Smooth muscle cell (in vitro differentiated cells): ENCODE data around the gene SMG7. TPM values are rescaled to one million over a fixed set of nuclear protein-coding genes. Genes with fewer than 3 reads are reported as not detected.
A peak's percentile ranks its signal among the peaks of the same experiment; 100 is the strongest.

Experiments used
- DNase-seq: peaks from one replicate; lab custom pipeline; 2025; ENCODE audit not compliant: unreplicated experiment; lab: John Stamatoyannopoulos, UW
- H2AFZ ChIP-seq: fragments of 200-600 bp; sonication (generic); 2 replicates; pipeline ENCODE4 v1.6.0; 2016; ENCODE audit warnings: antibody characterized with exemption, low read depth, mild to moderate bottlenecking
- H3F3A ChIP-seq: fragments of 200-600 bp; sonication (generic); 2 replicates; pipeline ENCODE4 v1.6.0; 2017; ENCODE audit warnings: antibody characterized with exemption, low read depth
- H3K27ac ChIP-seq: fragments of 200-600 bp; sonication (generic); 2 replicates; pipeline ENCODE4 v1.5.1; 2016; ENCODE audit warnings: low read depth, mild to moderate bottlenecking
- H3K27me3 ChIP-seq: fragments of 200-600 bp; sonication (generic); 2 replicates; pipeline ENCODE4 v1.6.1; 2016; ENCODE audit warnings: low read depth, mild to moderate bottlenecking
- H3K36me3 ChIP-seq: fragments of 200-600 bp; sonication (generic); 2 replicates; pipeline ENCODE4 v1.5.1; 2016; ENCODE audit warnings: low read depth
- H3K4me1 ChIP-seq: fragments of 200-600 bp; sonication (generic); 2 replicates; pipeline ENCODE4 v1.5.1; 2016; ENCODE audit warnings: low read depth
- H3K4me2 ChIP-seq: fragments of 200-600 bp; sonication (generic); 2 replicates; pipeline ENCODE4 v1.6.0; 2016; ENCODE audit warnings: mild to moderate bottlenecking
- H3K4me3 ChIP-seq: fragments of 200-600 bp; sonication (generic); 2 replicates; pipeline ENCODE4 v1.5.1; 2016; ENCODE audit warnings: mild to moderate bottlenecking
- H3K79me2 ChIP-seq: fragments of 200-600 bp; sonication (generic); 2 replicates; pipeline ENCODE4 v1.6.0; 2016; ENCODE audit warnings: low read depth, mild to moderate bottlenecking
- H3K9ac ChIP-seq: fragments of 200-600 bp; sonication (generic); 2 replicates; pipeline ENCODE4 v1.6.0; 2016; ENCODE audit warnings: low read depth
- H3K9me3 ChIP-seq: fragments of 200-600 bp; sonication (generic); replicated peaks from 2 replicates; pipeline ENCODE4 v1.5.1; 2016; ENCODE audit warnings: low read depth
- H4K20me1 ChIP-seq: fragments of 200-600 bp; sonication (generic); 2 replicates; pipeline ENCODE4 v1.6.0; 2016; ENCODE audit warnings: low read depth
- WGBS: methylation state at CpG from one replicate; pipeline ENCODE4 v1.1.7; 2016; ENCODE audit warnings: low lambda C conversion rate; 5-methylcytosine and 5-hydroxymethylcytosine counted together
- polyA plus RNA-seq: library from polyadenylated mRNA; unstranded; fragments of >200 nt; fragmentation: Nextera tagmentation; extraction: Ambion mirVana; gene quantifications from 2 replicates; pipeline ENCODE4 v1.2.1, GENCODE V29; 2016
- total RNA-seq: library from RNA; depleted of rRNA; stranded (reverse); fragments of >200 nt; gene quantifications from 2 replicates; pipeline ENCODE4 v1.2.3, GENCODE V29; 2014
- TF ChIP-seq, protein P1 (sequence below): fragments of 200-600 bp; sonication (generic); IDR thresholded peaks from 2 replicates; pipeline ENCODE4 v1.5.1; 2017; ENCODE audit warnings: borderline replicate concordance, mild to moderate bottlenecking, antibody characterized with exemption; ENCODE audit not compliant: insufficient read depth, poor library complexity, severe bottlenecking

SMG7 gene
- total and polyA plus RNA-seq, 2 experiments from 2014 or later, result 18.3 to 40.4 TPM

DNA sequence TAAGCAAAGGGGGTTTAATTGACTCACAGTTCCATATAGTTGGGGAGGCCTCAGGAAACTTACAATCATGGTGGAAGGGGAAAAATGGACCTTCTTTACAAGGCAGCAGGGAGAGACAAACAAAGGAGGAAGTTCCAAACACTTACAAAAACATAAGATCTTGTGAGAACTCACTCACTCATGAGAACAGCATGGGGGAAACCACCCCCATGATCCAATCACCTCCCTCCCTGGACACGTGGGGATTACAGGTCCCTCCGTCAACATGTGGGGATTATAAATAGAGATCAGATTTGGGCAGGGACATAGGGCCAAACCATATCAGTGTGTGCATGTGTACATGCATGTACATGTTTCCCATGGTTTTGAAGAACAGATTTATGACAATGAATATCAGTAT is 5.5 kb upstream of the SMG7 start:
- Histone ChIP-seq H3K27ac (no peak overlapping the region), H3K36me3 (no peaks in the 10 kb centered on the region), H3K79me2 (no peaks in the 10 kb centered on the region), H4K20me1 (no peaks in the 10 kb centered on the region), H3K27me3 (no peaks in the 10 kb centered on the region), H2AFZ (no peak overlapping the region), H3K9ac (no peak overlapping the region), H3K9me3 (no peaks in the 10 kb centered on the region), H3K4me1 (peaks cover 4% of the 10 kb centered on the region), H3K4me3 (no peak overlapping the region), H3F3A (peaks cover 3% of the 10 kb centered on the region), H3K4me2 (no peak overlapping the region)
- no peak for DNase-seq
- 63% methylated on average over 2 of the region's 2 CpGs for WGBS
- TF ChIP-seq, protein P1, sequence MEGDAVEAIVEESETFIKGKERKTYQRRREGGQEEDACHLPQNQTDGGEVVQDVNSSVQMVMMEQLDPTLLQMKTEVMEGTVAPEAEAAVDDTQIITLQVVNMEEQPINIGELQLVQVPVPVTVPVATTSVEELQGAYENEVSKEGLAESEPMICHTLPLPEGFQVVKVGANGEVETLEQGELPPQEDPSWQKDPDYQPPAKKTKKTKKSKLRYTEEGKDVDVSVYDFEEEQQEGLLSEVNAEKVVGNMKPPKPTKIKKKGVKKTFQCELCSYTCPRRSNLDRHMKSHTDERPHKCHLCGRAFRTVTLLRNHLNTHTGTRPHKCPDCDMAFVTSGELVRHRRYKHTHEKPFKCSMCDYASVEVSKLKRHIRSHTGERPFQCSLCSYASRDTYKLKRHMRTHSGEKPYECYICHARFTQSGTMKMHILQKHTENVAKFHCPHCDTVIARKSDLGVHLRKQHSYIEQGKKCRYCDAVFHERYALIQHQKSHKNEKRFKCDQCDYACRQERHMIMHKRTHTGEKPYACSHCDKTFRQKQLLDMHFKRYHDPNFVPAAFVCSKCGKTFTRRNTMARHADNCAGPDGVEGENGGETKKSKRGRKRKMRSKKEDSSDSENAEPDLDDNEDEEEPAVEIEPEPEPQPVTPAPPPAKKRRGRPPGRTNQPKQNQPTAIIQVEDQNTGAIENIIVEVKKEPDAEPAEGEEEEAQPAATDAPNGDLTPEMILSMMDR, result no peak

DNA sequence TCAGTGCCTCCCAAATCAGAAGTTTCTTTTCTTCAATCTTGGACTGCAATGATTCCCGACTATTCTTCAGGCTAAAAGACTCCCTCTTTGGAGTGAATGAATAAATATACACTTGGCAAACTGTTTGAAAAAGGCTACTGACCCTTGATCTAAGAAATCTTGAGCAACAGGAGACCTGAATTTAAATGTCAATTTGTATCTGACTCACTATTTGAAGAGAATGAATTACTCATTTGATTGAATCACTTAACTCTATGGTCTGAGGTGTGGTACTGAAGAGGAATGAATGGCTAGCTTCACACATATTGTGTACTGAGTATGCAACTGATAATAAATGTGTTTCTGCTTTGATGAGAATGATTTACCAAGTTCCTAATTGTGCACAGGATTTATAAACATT is 4.6 kb upstream of the SMG7 start:
- DNase-seq, result no peak
- no peak overlapping the region for H3K27ac ChIP-seq
- WGBS, result 80% methylated on average over 1 of the region's 1 CpG

GRCh38 chr1:183470147-183470960 is 1.9 kb upstream of the SMG7 start:
- TF ChIP-seq, protein P1, result peak; percentile 10

More for the DNA sequence above, 4.6 kb upstream of the SMG7 start:
- no peak overlapping the region for H2AFZ ChIP-seq
- H3K36me3 ChIP-seq, result no peaks in the 10 kb centered on the region
- no peak overlapping the region for H3K9ac ChIP-seq
- no peaks in the 10 kb centered on the region for H3K9me3 ChIP-seq
- no peaks in the 10 kb centered on the region for H3K27me3 ChIP-seq
- H3K4me3 ChIP-seq, result no peak overlapping the region
- H3K4me1 ChIP-seq, result peaks cover 4% of the 10 kb centered on the region
- H3K4me2 ChIP-seq, result no peak overlapping the region
- H4K20me1 ChIP-seq, result no peaks in the 10 kb centered on the region
- peaks cover under 1% of the 10 kb centered on the region for H3K79me2 ChIP-seq
- peaks cover 3% of the 10 kb centered on the region for H3F3A ChIP-seq
- TF ChIP-seq, protein P1, result no peak

More at GRCh38 chr1:183470147-183470960, 1.9 kb upstream of the SMG7 start:
- H3K27me3 ChIP-seq, result no peaks in the 10 kb centered on the region
- peak overlapping the region; percentile 98 for H2AFZ ChIP-seq
- peak overlapping the region; percentile 97 for H3K9ac ChIP-seq
- peak overlapping the region; percentile 99 for H3K27ac ChIP-seq
- peaks cover 23% of the 10 kb centered on the region for H4K20me1 ChIP-seq
- H3K36me3 ChIP-seq, result no peaks in the 10 kb centered on the region
- peaks cover 12% of the 10 kb centered on the region for H3K4me1 ChIP-seq
- H3K4me2 ChIP-seq, result peak overlapping the region; percentile 95
- H3F3A ChIP-seq, result peaks cover 3% of the 10 kb centered on the region
- 2% methylated on average over 26 of the region's 26 CpGs for WGBS
- H3K9me3 ChIP-seq, result no peaks in the 10 kb centered on the region
- H3K79me2 ChIP-seq, result peaks cover 27% of the 10 kb centered on the region
- DNase-seq, result peak; percentile 34
- H3K4me3 ChIP-seq, result peak overlapping the region; percentile 96
